IPS-20b (cell line): ENCODE measurements around the gene CHMP6.

Experiments
- H3K27ac ChIP-seq: one replicate; pipeline ENCODE4 v1.5.1; 2013; ENCODE audit warnings: low read length
- H3K27me3 ChIP-seq: 2 replicates; pipeline ENCODE4 v1.6.1; 2013; ENCODE audit warnings: mild to moderate bottlenecking, low read length, inconsistent platforms; ENCODE audit not compliant: insufficient read depth
- H3K36me3 ChIP-seq: 2 replicates; pipeline ENCODE4 v1.6.1; 2013; ENCODE audit warnings: low read depth, mild to moderate bottlenecking, inconsistent platforms, low read length, moderate library complexity; ENCODE audit not compliant: insufficient read depth
- H3K4me1 ChIP-seq: 2 replicates; pipeline ENCODE4 v1.6.1; 2013; ENCODE audit warnings: mild to moderate bottlenecking, control low read depth, inconsistent platforms, low read length, moderate library complexity; ENCODE audit not compliant: insufficient read depth
- H3K4me3 ChIP-seq: 2 replicates; pipeline ENCODE4 v1.5.1; 2013; ENCODE audit warnings: mild to moderate bottlenecking, low read length, inconsistent platforms
- H3K9ac ChIP-seq: 2 replicates; pipeline ENCODE4 v1.6.1; 2013; ENCODE audit warnings: low read depth, mild to moderate bottlenecking, inconsistent platforms, low read length, moderate library complexity
- H3K9me3 ChIP-seq: 2 replicates; pipeline ENCODE4 v1.6.1; 2013; ENCODE audit warnings: mild to moderate bottlenecking, low read depth, low read length, inconsistent platforms; ENCODE audit not compliant: insufficient read depth

The CHMP6 gene

DNA sequence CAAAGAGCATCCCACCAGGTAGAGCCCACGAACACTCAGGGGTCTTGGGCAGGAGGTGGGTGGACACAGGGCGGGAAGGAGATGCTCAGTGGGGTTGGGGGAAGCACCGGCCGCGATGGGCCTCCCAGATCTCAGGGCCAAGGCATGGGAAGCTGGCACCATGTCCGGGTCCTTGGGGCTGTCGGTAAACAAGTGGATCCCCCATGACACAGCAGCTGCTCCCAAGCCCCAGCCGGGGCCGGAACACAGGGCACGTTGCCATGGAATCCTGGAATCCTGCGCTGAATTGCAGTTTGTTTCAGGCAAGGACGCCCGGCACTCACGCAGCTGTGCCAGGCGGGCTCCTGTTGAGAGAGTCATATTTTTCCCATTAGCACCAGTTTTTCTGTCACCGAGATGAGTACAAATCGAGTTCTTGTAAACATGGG, 23.0 kb upstream of the CHMP6 start:
- Histone ChIP-seq H3K4me1 (no peaks in the 10 kb centered on the region), H3K36me3 (no peaks in the 10 kb centered on the region), H3K9me3 (no peaks in the 10 kb centered on the region), H3K4me3 (no peak overlapping the region), H3K27ac (no peak overlapping the region), H3K9ac (no peak overlapping the region), H3K27me3 (no peaks in the 10 kb centered on the region)

DNA sequence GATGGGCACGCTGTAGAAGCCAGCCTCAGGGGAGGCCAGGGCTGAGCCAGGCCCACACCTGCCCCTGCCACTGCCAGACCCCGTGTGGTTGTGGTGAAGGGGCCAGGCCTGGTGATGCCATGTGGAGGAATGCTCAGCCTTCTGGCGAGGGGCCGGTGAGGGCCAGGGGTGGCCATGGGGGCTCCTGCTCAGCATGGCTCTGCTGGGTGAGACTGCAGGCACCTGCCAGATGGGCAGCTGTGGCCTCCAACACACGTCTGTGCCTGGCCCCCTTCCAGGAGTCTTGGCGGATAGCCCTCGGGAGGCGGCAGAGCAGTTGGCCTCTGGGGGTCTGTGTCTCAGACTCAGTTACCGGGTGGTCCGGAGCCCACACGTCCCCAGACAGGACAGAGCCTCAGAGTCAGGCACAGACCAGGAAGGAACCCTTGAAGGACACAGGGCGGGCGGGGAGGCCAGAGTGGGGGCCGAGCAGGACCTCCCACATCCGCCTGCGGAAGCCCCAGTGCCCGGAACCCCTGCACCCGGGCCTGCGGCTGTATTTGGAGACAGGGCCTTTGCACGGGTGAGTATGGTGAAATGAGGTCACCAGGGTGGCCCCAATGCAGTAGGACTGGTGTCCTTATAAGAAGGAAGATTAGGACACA, 22.5 kb upstream of the CHMP6 start:
- H3K27ac ChIP-seq = no peak overlapping the region
- no peak overlapping the region for H3K4me3 ChIP-seq
- no peaks in the 10 kb centered on the region for H3K36me3 ChIP-seq
- no peaks in the 10 kb centered on the region for H3K4me1 ChIP-seq
- no peaks in the 10 kb centered on the region for H3K9me3 ChIP-seq
- H3K27me3 ChIP-seq = no peaks in the 10 kb centered on the region
- no peak overlapping the region for H3K9ac ChIP-seq

DNA sequence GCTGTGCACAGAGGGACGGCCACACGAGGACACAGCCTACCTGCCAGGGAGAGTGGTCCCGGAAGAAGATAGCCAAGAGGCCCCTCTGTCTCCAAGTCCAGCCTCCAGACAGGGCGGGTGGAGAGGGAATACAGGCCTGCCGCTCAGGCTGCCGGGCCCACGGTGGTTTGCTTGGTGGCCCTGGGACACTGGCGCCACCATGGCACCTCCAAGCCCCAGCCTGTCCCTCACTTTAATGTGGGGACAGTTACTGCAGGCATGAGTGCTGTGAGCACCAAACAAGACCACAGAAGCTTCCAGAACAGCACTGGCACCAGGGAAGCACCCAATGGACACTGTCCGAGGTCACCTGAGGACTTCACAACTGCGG, 22.0 kb upstream of the CHMP6 start:
- H3K4me1 ChIP-seq = no peaks in the 10 kb centered on the region
- no peak overlapping the region for H3K9ac ChIP-seq
- H3K27me3 ChIP-seq = no peaks in the 10 kb centered on the region
- no peaks in the 10 kb centered on the region for H3K9me3 ChIP-seq
- no peak overlapping the region for H3K4me3 ChIP-seq
- H3K36me3 ChIP-seq = no peaks in the 10 kb centered on the region
- H3K27ac ChIP-seq = no peak overlapping the region

DNA sequence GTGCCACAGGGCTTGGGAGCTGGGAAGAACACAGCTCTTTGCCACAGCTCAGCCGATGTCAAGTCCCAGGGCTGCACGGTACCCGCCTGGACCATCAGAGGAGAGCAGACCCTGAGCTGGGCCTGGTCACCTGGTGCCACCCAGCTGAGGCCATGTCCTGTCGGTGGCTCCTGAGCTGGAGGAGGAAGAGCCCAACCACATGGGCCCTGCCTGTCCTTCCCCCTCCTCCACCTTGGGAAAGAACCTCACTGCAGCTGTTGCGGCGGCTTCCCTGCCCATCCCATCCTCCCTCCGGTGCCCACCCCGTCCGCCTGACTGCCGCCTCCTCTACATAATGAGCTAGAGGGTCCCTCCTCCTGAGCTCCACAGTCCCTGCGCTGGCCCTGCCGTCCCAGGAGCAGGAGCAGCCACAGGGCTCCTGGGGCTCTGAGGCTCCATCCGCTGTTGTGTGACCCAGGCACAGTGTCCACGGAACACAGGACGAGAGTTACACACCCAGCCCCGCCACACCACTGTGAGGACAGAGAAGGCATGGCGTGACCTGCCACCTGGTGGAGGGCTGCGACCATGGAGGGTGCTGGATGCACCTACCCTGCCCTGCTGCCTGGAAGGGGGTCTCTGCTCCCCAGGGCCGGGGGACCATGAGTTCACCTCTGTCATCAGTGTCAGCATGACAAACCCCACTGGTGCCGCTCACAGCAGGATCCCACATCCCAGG, 21.4 kb upstream of the CHMP6 start:
- no peak overlapping the region for H3K4me3 ChIP-seq
- no peak overlapping the region for H3K9ac ChIP-seq
- no peaks in the 10 kb centered on the region for H3K9me3 ChIP-seq
- H3K27me3 ChIP-seq = no peaks in the 10 kb centered on the region
- H3K4me1 ChIP-seq = no peaks in the 10 kb centered on the region
- H3K36me3 ChIP-seq = no peaks in the 10 kb centered on the region
- H3K27ac ChIP-seq = no peak overlapping the region

DNA sequence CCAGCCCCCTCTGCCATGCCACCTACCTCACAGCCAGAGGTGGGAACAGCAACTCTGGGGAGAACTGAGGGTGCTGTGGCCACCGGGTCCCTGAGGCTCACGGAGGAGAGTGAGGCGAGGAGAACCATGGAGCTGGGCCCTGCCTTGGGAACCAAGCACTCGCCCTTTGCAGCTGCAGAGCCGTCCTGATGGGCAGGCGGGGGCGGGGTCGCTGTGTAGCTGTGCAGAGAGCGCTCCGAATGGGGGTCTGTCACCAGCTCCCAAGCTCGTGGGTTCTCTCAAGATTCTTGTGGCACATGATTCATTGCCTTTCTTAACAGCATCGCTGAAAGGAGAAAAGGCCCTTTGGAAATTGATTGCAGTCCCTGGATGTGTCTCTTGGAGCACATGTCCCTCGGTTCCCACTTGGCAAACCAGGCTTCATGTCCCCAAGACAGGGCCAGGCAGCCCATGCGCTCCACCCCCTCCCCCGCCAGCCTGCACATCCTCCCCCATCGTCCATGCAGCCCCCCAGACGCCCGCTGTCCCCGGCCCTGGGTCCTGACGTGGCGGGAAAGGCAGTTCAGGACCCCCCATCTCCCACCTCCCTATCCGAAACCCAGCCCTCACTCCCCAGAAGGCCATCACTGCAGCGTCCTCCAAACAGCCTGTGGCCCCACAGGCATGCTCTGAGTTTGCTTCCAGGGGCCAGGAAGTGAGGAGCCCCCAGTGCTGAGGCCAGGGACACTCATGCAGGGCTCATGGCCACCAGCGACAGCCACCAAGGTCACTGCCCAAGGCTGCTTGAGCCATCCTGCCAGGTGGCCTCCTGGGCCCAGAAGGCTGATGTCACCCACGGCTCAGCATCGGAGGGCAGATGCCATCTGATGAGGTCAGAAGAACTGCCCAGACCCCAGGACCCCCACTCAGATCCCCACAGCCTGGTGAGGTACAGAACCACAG, 20.6 kb upstream of the CHMP6 start:
- H3K4me1 ChIP-seq = no peaks in the 10 kb centered on the region
- H3K27me3 ChIP-seq = no peaks in the 10 kb centered on the region

DNA sequence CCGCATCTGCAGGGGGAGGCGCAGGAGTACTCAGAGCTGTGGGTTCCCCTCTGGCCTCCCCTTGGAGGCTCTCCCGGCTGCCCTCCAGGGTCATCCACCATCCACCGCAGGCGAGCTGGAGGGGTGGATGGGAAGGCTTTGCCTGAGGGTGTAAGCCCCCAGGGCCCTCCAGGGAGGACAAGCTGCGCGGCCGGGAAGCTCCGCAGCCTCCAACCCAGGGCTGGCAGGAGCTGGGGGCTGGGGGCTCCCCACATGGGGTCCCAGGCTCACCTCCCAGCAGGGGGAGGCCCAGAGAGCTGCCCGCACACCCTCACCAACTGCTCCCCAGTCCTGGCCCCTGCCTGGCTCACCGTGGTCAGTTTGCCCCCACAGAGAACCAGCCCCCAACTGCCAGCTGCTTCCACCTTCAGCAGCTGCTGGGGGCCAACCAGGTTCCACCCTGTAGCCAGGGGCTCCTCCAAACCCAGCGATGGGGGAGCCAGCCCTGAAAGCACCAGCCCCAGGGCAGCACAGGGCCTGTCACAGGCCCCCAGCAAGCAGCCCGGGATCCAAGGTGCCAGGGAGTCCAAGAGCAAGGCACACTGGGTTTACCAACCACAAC, 19.8 kb upstream of the CHMP6 start:
- Histone ChIP-seq H3K4me3 (no peak overlapping the region), H3K4me1 (no peaks in the 10 kb centered on the region), H3K9me3 (no peaks in the 10 kb centered on the region), H3K36me3 (no peaks in the 10 kb centered on the region), H3K9ac (no peak overlapping the region), H3K27ac (no peak overlapping the region), H3K27me3 (no peaks in the 10 kb centered on the region)

More for the DNA sequence above, 20.6 kb upstream of the CHMP6 start:
- no peaks in the 10 kb centered on the region for H3K9me3 ChIP-seq
- no peaks in the 10 kb centered on the region for H3K36me3 ChIP-seq
- no peak overlapping the region for H3K4me3 ChIP-seq
- H3K9ac ChIP-seq = no peak overlapping the region
- H3K27ac ChIP-seq = no peak overlapping the region

DNA sequence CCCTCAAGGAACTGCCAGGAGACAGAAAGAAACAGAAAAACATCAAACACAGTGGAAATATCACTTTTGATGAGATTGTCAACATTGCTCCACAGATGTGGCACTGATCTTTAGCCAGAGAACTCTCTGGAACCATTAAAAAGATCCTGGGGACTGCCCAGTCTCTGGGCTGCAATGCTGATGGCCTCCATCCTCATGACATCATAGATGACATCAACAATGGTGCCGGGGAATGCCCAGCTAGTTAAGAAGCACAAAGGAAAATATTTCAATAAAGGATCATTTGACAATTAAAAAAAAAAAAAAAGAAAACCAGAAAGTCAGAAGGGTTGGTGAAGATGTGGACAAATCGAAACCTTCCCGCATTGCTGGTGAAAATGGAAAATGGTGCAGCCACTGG, 14.9 kb upstream of the CHMP6 start:
- Histone ChIP-seq H3K9me3 (no peaks in the 10 kb centered on the region), H3K36me3 (no peaks in the 10 kb centered on the region), H3K4me1 (no peaks in the 10 kb centered on the region), H3K4me3 (no peak overlapping the region), H3K9ac (no peak overlapping the region), H3K27ac (no peak overlapping the region), H3K27me3 (peaks cover 8% of the 10 kb centered on the region)

DNA sequence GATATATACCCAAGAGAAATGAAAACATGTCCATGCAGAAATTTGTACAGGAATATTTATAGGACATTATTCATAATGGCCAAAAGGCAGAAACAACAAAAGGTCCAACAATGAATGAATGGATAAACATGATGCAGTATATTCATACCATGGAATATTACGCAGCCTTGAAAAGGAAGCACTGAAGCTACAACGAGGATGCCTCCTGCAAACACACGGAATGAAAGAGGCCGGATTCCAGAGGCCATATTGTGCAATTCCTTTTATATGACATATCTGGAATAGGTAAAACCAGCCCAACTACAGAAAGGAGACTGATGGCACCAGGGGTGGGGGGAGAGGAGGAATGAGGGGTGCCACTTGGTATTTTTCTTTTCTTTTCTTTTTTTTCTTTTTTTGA, 14.5 kb upstream of the CHMP6 start:
- Histone ChIP-seq H3K9me3 (no peaks in the 10 kb centered on the region), H3K27me3 (peaks cover 12% of the 10 kb centered on the region), H3K4me1 (no peaks in the 10 kb centered on the region), H3K4me3 (no peak overlapping the region), H3K9ac (no peak overlapping the region), H3K36me3 (no peaks in the 10 kb centered on the region), H3K27ac (no peak overlapping the region)

DNA sequence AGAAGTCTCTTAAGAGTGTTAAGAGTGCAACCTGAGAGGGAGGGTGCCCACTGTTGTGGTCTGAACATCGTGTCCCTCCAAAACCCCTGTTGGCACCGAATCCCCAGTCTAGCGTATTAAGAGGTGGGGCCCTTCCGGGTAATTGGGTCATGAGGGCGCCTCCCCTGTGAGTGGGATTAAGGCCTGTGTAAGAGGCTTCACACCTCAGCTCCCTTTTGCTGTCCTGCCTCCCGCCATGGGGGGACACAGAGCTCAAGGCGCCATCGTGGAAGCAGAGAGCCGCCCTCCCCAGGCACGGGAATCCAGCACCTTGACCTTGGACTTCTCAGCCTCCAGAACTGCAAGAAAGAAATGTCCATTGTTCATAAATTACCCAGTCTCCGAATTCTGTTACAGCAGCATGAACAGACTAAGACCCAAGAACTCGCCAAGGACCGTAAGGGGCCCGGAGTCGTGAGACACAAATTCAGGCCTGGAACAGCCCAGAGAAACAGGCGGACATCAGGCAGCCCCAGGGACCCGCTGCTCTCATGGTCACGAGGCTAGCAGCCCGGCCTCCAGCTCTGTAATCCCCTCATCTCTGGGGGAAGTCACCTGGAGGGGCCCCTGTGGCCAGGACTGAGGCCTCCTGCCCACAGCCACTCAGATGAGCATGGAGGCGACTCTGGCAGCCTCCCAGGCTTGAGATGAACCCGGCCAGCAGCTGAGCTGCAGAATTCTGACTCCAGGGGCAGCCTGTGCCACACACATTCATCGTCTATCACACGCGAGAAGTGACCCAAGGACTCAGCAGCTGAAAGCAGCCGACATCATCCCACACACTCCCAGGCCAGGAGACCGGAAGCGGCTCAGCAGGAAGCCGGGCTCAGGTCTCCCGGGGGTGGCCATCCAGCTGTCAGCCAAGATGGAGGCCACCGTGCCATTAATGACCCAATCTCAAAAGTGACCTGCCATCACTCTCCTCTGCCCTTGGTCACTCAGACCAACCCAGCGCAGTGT, 12.8 kb upstream of the CHMP6 start:
- H3K27ac ChIP-seq = no peak overlapping the region
- no peaks in the 10 kb centered on the region for H3K36me3 ChIP-seq
- H3K4me1 ChIP-seq = no peaks in the 10 kb centered on the region
- H3K9ac ChIP-seq = no peak overlapping the region
- H3K27me3 ChIP-seq = peaks cover 16% of the 10 kb centered on the region
- no peak overlapping the region for H3K4me3 ChIP-seq
- H3K9me3 ChIP-seq = no peaks in the 10 kb centered on the region

DNA sequence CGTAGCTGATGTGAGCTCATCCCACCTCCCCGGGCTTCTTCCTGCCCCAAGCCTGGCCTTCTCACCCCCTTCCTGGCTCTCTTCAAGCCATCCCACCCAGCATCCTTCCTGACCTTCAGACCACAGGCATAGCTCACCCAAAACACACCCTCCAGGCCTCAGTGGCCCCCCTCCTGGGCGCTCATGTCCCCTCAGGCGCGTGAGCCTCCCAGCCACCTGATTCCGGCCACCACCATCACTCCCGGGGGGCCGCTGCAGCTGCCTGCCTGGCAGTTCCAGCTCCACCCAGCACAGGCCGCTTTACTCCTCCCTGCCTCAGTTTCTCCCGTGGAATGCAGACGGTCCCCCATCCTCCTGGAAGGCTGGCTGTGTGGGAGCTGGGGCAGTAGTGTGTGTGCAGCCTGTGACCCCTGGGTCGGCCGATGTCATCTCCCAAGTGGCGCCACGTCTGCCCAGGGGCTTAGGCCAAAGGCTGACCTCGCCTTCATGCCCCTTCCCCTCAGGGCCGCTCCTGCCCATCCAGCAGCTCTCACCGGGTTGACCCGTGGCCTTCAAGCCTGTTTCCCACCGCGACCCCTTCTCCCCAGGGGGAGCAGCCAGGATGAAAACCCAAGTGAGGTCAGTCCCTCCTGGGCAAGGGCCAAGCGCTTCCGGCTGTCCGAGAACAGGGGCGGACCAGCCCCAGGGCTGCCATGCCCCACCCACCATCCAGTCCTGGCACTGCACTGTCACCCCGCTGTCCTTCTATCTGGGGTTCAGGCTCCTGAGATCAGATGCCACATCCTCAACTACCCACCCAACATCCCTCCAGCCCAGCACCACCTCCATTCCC, 11.9 kb upstream of the CHMP6 start:
- H3K9me3 ChIP-seq = no peaks in the 10 kb centered on the region
- no peak overlapping the region for H3K4me3 ChIP-seq
- no peak overlapping the region for H3K27ac ChIP-seq
- peaks cover 16% of the 10 kb centered on the region for H3K27me3 ChIP-seq
- no peaks in the 10 kb centered on the region for H3K36me3 ChIP-seq
- H3K9ac ChIP-seq = no peak overlapping the region
- no peaks in the 10 kb centered on the region for H3K4me1 ChIP-seq
